Activated CD8-positive, alpha-beta memory T cell treated with anti-CD3 and anti-CD28 coated beads, Interleukin-2, amount 50 U/mL, for 48 hours (primary cell): Measurements from ENCODE around the gene CBLB.

Experiments used
- DNase-seq: peaks from one replicate; pipeline ENCODE4 v3.0.0-alpha.2; 2020

Gene CBLB

DNA sequence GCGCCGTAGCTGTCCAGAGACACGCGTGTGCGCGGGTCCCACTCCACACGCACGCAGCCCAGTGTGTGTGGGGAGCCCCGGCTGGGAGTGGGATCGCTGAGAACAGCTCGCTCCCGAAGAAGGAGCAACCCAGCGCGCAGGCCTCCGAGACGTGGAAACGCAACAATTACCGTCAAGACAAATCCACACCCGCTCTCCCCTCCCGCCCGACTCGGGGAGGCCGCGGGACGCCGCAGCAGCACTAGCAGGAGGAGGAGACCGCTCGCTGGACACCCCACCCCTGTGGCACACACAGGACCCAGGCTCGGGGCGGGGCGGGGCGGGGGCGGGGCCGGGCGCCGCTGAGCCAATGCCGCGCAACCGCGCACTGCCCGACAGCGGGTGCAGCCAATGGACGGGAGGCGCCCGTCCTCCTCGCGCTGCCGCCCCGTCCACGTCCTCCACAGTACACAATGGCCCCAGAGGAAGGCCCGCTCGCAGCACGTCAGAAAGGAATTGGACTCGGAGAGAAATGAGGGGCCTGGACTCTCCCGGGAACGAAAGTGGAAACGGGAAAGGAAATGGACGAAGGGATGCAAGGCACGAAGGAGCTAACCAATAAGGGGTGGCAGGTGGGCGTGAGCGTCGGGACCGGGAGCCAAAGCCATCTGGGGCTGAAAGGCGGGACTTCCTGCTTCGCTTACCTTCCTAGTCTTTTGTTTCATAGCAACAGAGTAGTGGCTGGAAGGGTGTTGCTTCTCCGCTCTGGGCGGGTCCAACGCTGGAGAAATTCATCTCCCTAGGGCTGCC lies at the start of gene CBLB:
CBLB (minus strand) TSS at position 271 of the 789 bp plus-strand sequence. CDS start 1,435 bp downstream, outside the sequence.
- peak; percentile 87 for DNase-seq

DNA sequence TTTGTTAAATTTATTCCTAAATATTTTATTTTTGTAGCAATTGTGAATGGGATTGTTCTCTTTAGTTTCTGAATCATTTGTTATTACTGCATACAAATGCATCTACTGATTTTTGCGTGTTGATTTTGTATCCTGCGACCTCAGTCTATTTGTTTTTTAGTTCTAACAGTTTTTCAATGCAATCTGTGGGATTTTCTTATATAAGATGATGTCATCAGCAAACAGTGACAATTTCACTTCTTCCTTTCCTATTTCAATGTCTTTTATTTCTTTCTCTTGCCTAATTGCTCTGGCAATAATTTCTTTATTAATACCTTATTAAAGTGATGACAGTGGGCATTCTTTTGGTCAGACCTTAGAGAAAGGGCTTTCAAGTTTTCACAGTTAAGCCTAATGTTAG lies 48.0 kb upstream of the CBLB start:
- DNase-seq: no peak

DNA sequence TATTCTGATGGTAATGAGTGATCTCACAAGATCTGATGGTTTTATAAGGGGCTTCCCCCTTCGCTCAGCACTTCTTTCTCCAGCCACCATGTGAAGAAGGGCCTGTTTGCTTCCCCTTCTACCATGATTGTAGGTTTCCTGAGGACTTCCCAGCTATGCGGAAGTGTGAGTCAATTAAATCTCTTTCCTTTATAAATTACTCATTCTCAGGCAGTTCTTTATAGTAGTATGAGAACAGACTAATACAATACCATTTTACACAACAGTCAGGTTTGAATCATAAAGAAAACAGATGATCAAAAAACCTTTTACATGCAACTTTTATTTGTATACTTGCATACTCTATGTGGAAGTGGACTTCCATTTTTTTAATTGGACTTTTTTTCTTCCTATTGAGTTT lies 46.7 kb upstream of the CBLB start:
- no peak for DNase-seq

DNA sequence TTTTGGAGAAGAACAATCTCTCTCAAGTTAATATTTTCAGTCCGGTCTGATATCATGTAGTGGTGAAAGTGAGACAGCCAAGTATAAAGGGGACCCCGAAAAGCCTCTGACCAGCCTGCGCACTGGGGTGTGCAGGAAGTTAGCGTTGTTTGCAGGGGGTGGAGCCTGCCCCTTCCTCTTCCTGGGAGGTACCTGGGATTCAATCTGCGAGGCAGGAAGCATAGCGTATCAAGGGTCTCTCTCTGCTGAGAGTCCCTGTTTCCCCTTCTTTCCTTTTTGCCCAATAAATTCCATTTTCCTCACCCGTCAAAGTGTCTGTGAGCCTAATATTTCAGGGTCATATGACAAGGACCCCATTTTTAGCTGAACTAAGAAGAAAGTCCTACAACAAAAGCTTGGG lies 44.8 kb upstream of the CBLB start:
- DNase-seq: no peak

DNA sequence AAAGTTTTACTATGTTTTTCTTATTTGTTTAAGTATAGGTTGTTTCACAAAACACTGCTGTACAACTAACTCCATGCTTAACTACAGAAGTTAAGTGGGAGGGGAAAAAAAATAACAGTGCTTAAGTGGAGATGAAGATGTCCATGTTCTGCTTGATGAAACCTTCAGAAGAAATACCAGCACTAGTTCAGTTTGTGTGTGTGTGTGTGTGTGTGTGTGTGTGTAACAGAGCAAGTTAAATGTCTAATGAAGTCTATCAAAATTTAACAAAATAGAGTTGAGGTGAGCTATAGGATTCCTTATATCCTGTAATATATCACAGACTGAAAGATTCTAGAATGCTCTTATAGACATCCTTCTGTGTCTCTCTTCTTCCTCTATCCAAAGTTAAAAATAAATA lies 44.1 kb upstream of the CBLB start:
- DNase-seq: no peak

DNA sequence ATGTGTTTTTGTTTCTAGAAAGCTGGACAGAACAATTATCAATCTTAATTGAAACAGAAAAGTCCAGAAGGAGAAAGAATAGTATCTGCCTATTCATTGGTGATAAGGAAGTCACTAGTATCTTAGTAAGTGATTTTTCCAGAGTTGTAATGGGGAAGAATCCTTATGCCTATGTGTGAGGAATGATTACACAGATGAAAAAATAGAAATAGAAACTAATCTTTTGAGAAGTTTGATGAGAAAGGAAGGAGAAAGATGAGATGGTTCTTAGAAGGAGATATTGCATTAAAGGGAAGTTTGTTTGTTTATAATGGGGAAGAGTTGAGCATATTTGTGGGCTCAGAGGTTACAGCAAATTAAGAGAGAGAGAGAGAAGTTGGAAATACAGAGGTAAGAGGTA lies 42.7 kb upstream of the CBLB start:
- DNase-seq: no peak

DNA sequence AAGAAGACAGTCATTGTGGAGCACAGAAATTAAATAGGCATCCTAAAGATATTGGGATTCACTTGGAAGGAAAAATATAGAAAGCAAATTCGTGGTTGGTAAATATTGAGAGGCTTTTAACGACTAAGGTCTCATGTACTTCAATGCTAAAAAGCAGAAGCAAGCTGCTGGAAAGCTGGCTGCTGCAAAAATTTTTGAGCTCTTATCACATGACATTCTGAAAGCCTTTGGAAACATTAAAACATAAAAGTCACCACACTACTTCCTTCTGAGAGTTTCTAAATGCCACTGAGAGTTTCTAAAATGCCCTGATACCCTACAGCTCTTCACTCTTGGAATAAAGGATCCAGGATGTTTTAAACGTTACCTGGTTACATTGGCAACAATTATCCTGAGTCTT lies 39.0 kb upstream of the CBLB start:
- no peak for DNase-seq

DNA sequence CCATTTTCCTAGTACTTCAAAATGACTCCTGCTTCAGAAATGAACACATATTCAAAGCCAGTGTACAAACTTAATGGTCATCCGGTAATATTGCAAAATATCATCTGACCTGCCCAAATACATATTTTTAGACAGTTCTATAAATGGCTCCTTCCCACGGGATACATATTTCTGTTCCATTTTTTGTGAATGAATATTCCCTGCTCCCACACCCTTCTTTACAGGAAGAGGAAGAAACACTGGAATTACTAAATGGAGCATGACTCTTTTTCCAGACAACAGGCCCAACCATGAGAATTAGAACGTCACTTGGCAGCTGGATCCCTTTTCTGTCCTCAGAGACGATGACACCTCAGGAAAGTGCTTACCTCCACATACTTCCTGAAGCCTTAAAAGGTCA lies 38.0 kb upstream of the CBLB start:
- DNase-seq: no peak

DNA sequence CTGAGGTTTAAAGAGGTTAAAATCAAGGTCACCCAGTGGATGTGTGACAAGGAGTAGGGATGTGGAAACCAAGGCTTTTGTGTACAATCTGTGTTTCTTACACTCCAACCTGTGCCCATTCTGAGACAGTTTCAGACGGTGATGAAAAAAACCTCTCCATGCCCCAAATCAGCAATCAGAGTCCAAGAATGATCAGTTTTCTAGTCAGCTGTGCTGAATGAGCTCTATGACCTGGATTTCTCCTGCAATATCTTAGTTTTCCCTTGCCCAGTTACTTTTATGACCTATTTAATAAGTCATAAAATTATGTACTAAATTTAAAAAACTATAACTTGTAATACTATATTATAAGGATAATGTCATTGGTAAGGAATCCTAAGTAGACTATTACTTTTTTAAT lies 37.5 kb upstream of the CBLB start:
- DNase-seq: no peak

DNA sequence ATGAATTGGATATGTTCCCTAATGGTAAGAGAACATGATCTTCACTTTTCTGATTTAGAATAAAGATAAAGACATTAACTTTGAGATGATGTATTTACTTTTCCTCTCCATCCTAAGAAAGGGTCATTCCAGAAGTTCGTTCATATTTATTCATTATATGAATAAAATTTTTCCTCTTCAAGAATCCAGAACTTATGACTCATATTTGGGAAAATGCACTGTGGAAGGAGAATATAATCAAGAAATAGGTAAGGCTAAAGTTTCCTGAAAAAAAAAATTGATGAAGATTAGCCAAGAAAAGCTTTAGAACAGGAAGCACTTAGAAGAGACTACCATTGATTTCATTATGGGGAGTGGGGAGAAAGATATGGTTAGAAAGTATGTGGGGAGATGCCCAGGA lies 36.5 kb upstream of the CBLB start:
- DNase-seq: no peak

DNA sequence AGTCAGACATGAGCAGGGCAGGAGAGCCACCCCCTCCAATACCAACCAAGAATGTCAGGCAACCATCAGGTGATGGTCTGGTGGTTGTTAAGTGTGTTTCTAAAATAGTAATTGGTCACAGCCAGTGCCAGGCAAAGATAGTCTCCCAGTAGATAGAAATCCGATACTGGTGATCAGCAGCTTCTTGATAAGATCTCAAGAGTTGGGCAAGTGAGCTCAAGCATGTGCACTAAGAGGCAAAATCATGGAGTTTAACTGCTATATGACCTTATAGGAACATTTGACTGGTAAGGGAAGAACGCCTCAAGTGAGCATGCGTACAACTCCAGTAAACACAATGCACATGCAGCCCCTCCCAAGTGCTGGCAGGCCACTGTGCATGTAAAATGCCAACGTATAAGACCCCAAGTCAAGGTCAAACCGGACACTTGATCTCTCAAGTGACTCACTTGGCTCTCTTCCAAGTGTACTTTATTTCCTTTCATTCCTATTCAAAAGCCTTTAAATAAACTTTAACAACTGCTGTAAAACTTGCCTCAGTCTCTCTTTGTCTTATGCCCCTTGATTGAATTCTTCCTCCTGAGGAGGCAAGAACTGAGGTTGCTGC lies 36.0 kb upstream of the CBLB start:
- no peak for DNase-seq

DNA sequence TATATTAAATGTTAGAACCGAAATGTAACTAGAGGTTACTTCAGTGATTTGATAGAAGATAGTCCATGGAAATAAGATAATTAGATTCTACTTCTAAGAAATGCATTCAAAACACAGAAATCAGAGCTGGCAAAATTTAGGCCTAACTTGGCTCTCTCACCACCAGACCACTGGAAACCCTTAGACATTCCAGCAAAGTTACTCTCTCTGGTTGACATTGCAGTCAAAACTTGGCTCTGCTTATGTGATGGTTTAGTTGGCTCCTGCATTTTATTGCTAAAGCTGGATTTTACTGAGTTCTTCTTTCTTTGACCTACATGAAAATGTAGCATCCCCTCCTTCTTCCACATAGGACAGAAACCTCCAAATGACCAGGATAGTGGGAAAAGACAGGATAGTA lies 35.4 kb upstream of the CBLB start:
- no peak for DNase-seq

DNA sequence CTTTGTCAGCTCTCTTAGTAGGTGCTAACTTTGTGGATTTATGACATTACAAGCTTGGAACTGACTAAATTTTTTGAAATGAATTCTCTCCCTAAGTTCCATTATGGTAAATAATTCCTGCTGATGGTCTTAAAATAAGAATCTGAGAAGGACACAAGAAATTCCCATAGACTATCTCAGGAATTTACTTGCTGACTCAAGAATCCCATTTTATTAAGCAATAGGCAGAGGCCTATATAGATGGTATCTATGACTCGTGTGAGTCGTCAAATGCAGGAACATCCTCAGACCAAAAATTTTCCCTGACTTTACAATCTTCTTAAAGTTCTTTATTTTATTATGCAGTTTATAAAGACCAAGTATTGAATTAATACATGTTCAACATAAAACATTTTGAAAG lies 30.7 kb upstream of the CBLB start:
- DNase-seq: no peak

DNA sequence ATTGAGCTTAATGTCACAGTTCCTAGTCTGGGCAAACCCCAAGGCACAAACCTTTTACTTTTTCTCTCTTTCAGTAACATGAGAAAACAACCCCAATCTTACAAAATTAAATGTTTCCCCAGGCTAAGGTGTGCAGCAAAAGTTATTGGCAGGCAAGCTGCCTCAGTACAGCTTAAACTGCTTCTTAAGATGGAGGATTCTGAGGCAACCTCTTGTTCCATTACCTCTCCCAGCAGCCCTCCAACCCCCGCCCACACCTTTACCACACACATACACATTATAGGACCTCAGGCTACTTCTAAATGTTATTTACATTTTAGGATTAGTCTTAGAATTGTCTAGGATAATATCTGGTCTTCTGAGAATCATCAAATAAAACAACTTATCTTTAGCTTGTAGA lies 22.3 kb upstream of the CBLB start:
- no peak for DNase-seq

DNA sequence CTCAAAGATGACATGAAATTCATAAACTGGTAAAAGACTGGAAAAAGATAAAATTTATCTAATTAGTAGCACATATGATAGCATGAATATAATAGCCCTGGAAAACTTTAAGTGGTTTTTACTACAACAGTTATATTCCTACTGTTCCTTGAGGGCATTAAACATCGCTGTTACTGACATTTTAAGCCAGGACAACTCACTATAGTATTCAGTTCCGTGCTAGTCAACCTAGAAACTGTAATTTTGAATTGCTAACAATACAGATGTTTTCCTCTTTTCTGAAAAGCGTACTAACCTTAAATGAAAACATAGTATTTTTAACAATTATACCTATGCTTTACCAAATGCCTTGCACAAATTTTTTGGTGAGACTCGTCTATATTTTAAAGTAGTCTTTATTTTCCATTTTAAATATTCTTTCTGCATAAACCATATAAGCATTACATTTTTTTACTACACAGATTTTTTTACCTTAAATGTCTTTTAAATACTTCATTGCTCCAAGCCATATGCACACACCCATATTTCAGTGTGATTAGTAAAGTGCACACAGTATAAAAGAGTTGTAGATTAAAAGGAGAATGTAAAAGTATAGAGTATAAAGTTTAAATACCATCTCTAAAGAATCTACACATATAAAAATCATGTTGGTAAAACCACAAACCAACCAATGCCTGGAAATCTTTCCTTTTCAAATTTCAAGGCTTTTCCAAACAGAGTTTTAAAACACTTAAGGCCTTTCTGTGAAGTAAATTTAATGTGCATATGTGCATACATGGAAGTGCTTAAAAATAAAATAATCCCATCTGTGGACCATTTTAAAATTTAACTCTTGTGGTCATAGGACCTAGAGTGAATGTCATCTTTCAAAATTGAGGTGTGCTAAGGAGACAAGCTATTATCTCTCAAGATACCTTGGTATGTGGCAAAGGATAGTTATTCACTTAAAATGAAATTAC lies 20.1 kb upstream of the CBLB start:
- no peak for DNase-seq

DNA sequence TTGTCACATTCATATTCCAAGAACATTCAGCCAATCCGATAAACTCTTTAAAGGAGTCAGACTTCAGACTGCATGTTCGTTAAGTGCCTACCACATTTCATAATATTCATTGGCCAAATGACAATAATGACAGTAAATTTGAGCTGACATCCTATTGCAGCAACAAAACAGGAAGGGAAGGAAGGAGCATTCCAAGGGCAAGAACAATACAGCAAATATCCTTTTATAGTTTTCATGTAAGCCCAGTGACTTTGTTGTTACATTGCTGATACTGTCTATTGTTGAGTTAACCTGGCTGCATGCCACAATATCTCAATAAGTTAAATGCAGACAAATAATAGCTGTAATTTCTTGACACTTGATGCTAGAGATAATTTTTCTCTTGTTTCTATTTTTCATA lies 16.4 kb upstream of the CBLB start:
- DNase-seq: no peak

DNA sequence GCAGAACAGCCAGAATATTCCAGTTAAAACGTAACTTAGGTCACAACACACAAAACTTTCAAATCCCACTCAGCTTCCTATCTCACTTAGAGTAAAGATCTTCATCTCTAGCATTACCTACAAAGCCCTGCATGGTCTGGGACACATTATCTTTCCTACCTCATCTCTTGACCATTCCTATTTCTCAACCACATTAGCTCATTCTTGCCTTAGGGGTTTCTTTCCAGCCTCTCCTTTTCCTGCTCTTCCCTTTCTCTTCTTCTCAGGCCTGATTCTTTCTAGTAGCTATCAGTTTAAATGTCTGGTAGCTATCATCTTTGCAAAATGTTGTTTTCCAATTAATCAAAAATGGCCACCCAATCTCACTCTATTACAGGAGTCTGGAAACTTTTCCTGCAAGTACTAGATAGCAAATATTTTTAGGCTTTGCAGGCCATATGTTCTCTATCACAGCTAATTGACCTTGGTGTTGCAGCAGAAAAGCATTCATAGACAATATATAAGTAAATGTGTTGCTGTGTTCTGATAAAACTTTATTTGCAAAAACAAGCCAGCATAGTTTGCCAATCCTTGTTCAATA lies 15.1 kb upstream of the CBLB start:
- no peak for DNase-seq

DNA sequence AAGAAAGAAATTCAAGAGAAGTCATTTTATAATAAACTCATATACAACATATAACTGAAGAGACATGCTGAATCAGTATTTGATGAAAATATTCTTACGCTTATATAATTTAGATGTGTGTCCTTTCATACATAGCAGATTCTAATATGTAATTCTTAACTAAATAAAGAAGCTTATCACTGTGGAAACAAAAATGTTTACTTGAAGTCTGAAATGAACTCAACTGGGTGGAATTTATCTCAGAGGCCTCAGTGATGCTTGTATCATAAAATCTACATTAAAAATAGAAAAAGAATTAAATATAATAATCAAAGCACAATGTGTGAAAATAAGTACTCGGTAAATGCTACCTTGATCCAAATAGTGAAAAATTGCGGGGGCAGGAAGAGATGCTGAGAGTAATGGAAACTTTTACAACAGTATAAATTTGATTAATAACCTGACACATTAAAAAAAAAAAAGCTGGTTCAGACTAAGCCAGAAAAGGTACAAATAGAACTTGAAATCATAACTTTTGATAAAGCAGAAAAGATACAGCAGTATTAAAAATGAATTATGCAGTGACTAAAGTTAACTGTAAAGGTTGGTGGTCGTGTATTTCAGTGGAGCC lies 12.0 kb upstream of the CBLB start:
- no peak for DNase-seq

DNA sequence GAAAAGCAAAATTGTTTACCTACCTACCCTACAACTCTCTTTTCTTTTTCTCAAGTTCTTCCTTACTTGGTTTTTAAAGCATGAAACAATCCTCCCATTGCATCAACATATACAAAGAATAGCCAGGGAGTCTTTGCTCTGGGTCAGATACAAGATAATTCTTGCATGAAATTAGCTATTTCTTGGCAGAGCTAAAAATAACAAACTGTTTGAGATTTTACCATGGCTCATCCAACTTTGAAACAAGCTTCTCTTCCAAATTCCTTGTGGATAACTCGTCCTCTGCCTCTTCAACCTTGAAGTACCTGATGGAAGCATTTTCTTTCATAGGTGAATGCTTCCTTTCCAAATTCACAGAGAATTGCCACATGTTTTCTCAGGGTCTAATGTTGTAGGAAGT lies 9.2 kb upstream of the CBLB start:
- no peak for DNase-seq

DNA sequence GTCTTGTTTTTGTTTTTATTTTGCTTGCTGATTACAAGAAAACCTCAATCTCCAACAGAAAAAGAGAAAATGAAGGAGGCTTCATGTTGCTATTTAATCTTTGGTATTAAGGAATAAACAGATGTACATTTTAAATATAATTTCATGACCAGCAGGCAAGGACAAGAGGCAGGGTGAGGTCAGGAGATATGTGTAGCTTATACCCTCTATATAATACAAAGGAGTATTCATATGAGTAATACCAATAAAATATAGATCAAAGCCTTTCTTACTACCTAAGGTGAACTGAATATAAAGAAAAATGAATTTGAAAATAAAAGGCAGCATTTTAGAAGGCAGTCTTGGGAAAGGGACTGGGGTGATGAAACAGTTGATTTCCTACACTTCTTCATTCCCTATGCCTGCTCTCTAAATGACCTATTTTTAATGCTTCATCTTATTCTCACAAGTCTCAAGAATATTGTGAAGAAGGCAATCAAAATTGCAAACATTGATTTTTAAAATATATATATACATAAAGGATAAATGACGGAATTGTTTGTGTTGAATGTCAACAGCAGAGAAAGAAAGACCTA lies 8.6 kb upstream of the CBLB start:
- no peak for DNase-seq

DNA sequence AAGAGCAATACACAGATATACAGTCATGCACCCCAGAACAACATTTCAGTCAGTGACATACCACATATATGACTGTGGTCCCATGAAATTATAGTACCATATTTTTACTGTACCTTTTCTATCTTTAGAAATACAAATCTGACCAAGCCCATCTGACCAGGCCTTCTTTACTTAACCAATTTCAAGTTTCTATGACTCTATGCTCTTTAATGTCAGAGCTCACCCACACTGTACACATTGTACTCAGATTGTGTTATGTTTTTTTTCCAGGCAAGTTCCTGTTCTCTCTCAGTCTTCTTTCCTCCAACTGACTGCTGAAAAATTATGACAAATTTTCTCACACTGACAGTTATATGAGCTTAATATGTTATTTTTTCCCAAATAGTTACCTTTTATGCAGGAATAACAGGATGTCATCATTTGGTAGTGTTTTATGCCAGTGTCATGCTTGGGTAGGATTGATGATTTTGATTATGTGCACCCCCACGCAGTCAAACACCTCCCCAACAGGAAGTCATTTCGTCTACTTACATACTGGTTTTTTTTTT lies 8.0 kb upstream of the CBLB start:
- no peak for DNase-seq
